K562 (cell line): Measurements from ENCODE around the gene NDUFAF8. TPM values are rescaled to one million over a fixed set of nuclear protein-coding genes. Genes with fewer than 3 reads are reported as not detected.
A peak's percentile ranks its signal among the peaks of the same experiment; 100 is the strongest.

Experiments
- ATAC-seq: fragments of 200-7000 bp; cut with Tn5 transposase; 3 replicates; pipeline ENCODE4 v1.9.1; 2020; ENCODE audit warnings: moderate library complexity
- BruUV-seq: library from RNA; stranded (reverse); fragments of 400-500 nt; replicated peaks from 2 replicates; lab custom pipeline; 2021; lab: Mats Ljungman, UMichigan
- CTCF ChIA-PET: fragments of 300-600 bp; formaldehyde crosslinking; extraction: SDS; loops from one replicate; lab custom pipeline; 2021; ENCODE audit warnings: low intra/inter-chr PET ratio; lab: Yijun Ruan, JAX
- POLR2A ChIA-PET: fragments of 300-600, 350-650 bp; sonication (Branson Sonifier 250); formaldehyde crosslinking; extraction: SDS; loops from one replicate; lab custom pipeline; 2021; ENCODE audit warnings: antibody characterized with exemption, inconsistent platforms; lab: Yijun Ruan, JAX
- DNase-seq, 4 experiments: peaks; one replicate each; pipeline versions ENCODE4 v3.0.0 to v3.0.0-alpha.2; 2011 to 2018; ENCODE audit warnings: low spot score in 3 of 4, mixed read lengths in 3 of 4; ENCODE audit errors: extremely low read depth in 1 of 4
- FAIRE-seq: peaks from 2 replicates; lab custom pipeline; 2011; peaks lifted over from hg19 to GRCh38; lab: Jason Lieb, UNC
- H2AFZ ChIP-seq: 2 replicates; pipeline ENCODE4 v1.6.0; 2011; ENCODE audit warnings: low read depth, low read length, control low read depth, inconsistent platforms
- H3K27ac ChIP-seq: fragments of 200-600 bp; 3 replicates; pipeline ENCODE4 v1.8.0; 2011; ENCODE audit warnings: low read depth, mild to moderate bottlenecking, control low read depth, inconsistent platforms, low read length, moderate library complexity, mixed read lengths; ENCODE audit errors: extremely low read depth
- H3K27me3 ChIP-seq, 2 experiments: fragments of 300-600 bp in 1 of 2; 2 replicates in 1 of 2; 3 replicates in 1 of 2; pipeline versions ENCODE4 v1.6.0 to v1.8.0; 2011; ENCODE audit warnings: inconsistent platforms in 2 of 2, low read length in 2 of 2, mild to moderate bottlenecking in 1 of 2, mixed read lengths in 1 of 2, moderate library complexity in 1 of 2; ENCODE audit not compliant: control insufficient read depth in 2 of 2, insufficient read depth in 2 of 2
- H3K36me3 ChIP-seq: fragments of 300-600 bp; 3 replicates; pipeline ENCODE4 v1.8.0; 2011; ENCODE audit warnings: mild to moderate bottlenecking, low read length, inconsistent platforms; ENCODE audit not compliant: control insufficient read depth, insufficient read depth
- H3K4me1 ChIP-seq, 2 experiments: fragments of 200-600 bp in 1 of 2; replicated peaks in 1 of 2; 2 replicates in 1 of 2; 3 replicates in 1 of 2; pipeline versions ENCODE4 v1.5.1 to v1.8.0; 2011; ENCODE audit warnings: inconsistent platforms in 2 of 2, low read length in 2 of 2, mild to moderate bottlenecking in 1 of 2, mixed read lengths in 1 of 2, moderate library complexity in 1 of 2; ENCODE audit not compliant: control insufficient read depth in 2 of 2, insufficient read depth in 2 of 2
- H3K4me2 ChIP-seq: 2 replicates; pipeline ENCODE4 v1.6.1; 2011; ENCODE audit warnings: low read length, control low read depth, inconsistent platforms, mixed read lengths; ENCODE audit not compliant: insufficient read depth
- H3K4me3 ChIP-seq: fragments of 200-600 bp; sonication (generic), shearing (Covaris generic); 2 replicates; pipeline ENCODE4 v1.5.1; 2016; ENCODE audit warnings: control low read depth, inconsistent platforms
- H3K79me2 ChIP-seq: fragments of 200-600 bp; 3 replicates; pipeline ENCODE4 v1.8.0; 2011; ENCODE audit warnings: low read length, inconsistent platforms; ENCODE audit not compliant: control insufficient read depth, insufficient read depth
- H3K9ac ChIP-seq, 2 experiments: 2 replicates each; pipeline versions ENCODE4 v1.6.0 to v1.6.1; 2011; ENCODE audit warnings: low read depth in 2 of 2, low read length in 2 of 2, control low read depth in 1 of 2, inconsistent platforms in 1 of 2, mild to moderate bottlenecking in 1 of 2, mixed read lengths in 1 of 2; ENCODE audit not compliant: insufficient read depth in 1 of 2
- H3K9me1 ChIP-seq: one replicate; pipeline ENCODE4 v1.6.0; 2011; ENCODE audit warnings: inconsistent platforms, mild to moderate bottlenecking, low read length, moderate library complexity; ENCODE audit not compliant: control insufficient read depth, insufficient read depth
- H3K9me3 ChIP-seq: replicated peaks from 2 replicates; pipeline ENCODE4 v1.5.1; 2011; ENCODE audit warnings: low read depth, low read length, inconsistent platforms; ENCODE audit not compliant: control insufficient read depth, insufficient read depth
- H4K20me1 ChIP-seq: replicated peaks from 2 replicates; pipeline ENCODE4 v1.6.1; 2011; ENCODE audit warnings: low read length, inconsistent platforms, mixed read lengths; ENCODE audit not compliant: control insufficient read depth, insufficient read depth
- ESRRA ChIP-seq: fragments of 450-650 bp; IDR thresholded peaks from 2 replicates; pipeline ENCODE4 v1.6.1; 2014; ENCODE audit warnings: low read depth, mild to moderate bottlenecking, moderate library complexity, borderline replicate concordance
- HMGXB4 ChIP-seq: sonication (generic); formaldehyde crosslinking; IDR thresholded peaks from 2 replicates; pipeline ENCODE4 v1.8.1; 2023; ENCODE audit warnings: mild to moderate bottlenecking, missing genetic modification reagents
- HNRNPUL1 ChIP-seq: fragments of 200-400 bp; formaldehyde crosslinking; IDR thresholded peaks from 2 replicates; pipeline ENCODE4 v1.6.1; 2017; ENCODE audit warnings: low read length
- POLR2G ChIP-seq: fragments of 200-400 bp; formaldehyde crosslinking; IDR thresholded peaks from 2 replicates; pipeline ENCODE4 v1.6.1; 2017; ENCODE audit warnings: low read depth, mild to moderate bottlenecking, antibody characterized with exemption, low read length, moderate library complexity
- POU5F1 ChIP-seq: fragments of 150-350 bp; IDR thresholded peaks from 2 replicates; pipeline ENCODE4 v1.6.1; 2014; ENCODE audit warnings: borderline replicate concordance, low read length, low read depth, mild to moderate bottlenecking; ENCODE audit not compliant: partially characterized antibody
- PPARD ChIP-seq: fragments of 250-450 bp; sonication (Bioruptor Pico); IDR thresholded peaks from 2 replicates; pipeline ENCODE4 v1.8.0; 2022; ENCODE audit warnings: inconsistent platforms, mild to moderate bottlenecking, moderate library complexity
- RAD21 ChIP-seq, 2 experiments: fragments of 250-450 bp in 1 of 2; fragments of 450-650 bp in 1 of 2; sonication (Bioruptor Pico) in 1 of 2; formaldehyde crosslinking in 1 of 2; IDR thresholded peaks in 1 of 2; conservative IDR thresholded peaks in 1 of 2; 2 replicates each; pipeline versions ENCODE4 v1.4.0 to v1.8.0; 2020 to 2022; ENCODE audit warnings: mild to moderate bottlenecking in 2 of 2, moderate library complexity in 1 of 2
- RBFOX2 ChIP-seq: fragments of 200-400 bp; formaldehyde crosslinking; IDR thresholded peaks from 2 replicates; pipeline ENCODE4 v1.6.1; 2017; ENCODE audit warnings: low read depth, mild to moderate bottlenecking, low read length, moderate library complexity
- RBM22 ChIP-seq: fragments of 200-400 bp; formaldehyde crosslinking; IDR thresholded peaks from 2 replicates; pipeline ENCODE4 v1.6.1; 2018; ENCODE audit warnings: low read length, low read depth; ENCODE audit not compliant: poor library complexity, severe bottlenecking
- RNF2 ChIP-seq: sonication (generic); IDR thresholded peaks from 2 replicates; pipeline ENCODE4 v1.6.1; 2016
- STAT5B ChIP-seq: fragments of 250-450 bp; sonication (Bioruptor Pico); IDR thresholded peaks from 2 replicates; pipeline ENCODE4 v1.8.0; 2021; ENCODE audit warnings: mild to moderate bottlenecking, inconsistent platforms
- TAF15 ChIP-seq: fragments of 200-400 bp; formaldehyde crosslinking; IDR thresholded peaks from 2 replicates; pipeline ENCODE4 v1.6.1; 2017; ENCODE audit warnings: mild to moderate bottlenecking, low read depth, low read length, moderate library complexity
- TEAD4 ChIP-seq, 2 experiments: sonication (generic) in 1 of 2; formaldehyde crosslinking in 1 of 2; IDR thresholded peaks; 2 replicates each; pipeline versions ENCODE4 v1.6.1 to v1.8.0; 2012 to 2022; ENCODE audit warnings: borderline replicate concordance in 1 of 2, inconsistent platforms in 1 of 2, low read length in 1 of 2, mild to moderate bottlenecking in 1 of 2, missing genetic modification reagents in 1 of 2
- USF2 ChIP-seq: sonication (generic); formaldehyde crosslinking; IDR thresholded peaks from 2 replicates; pipeline ENCODE4 v1.5.0; 2020; ENCODE audit warnings: missing genetic modification reagents
- ZC3H11A ChIP-seq: IDR thresholded peaks from 2 replicates; pipeline ENCODE4 v1.6.1; 2012; ENCODE audit warnings: low read depth, low read length, improper control_type of control experiment
- ZNF121 ChIP-seq: sonication (generic); formaldehyde crosslinking; conservative IDR thresholded peaks from 2 replicates; pipeline ENCODE4 v1.8.0; 2022; ENCODE audit warnings: missing genetic modification reagents
- ZNF830 ChIP-seq: fragments of 250-450 bp; sonication (Bioruptor Pico); IDR thresholded peaks from 2 replicates; pipeline ENCODE4 v1.5.0; 2021; ENCODE audit warnings: mild to moderate bottlenecking
- WGBS: fragments of 100-300 bp; shearing (Covaris generic); methylation state at CpG from one replicate; pipeline ENCODE4 v1.1.6; 2016; ENCODE audit warnings: low coverage, mixed read lengths; ENCODE audit not compliant: insufficient coverage; ENCODE audit errors: missing lambda C conversion rate; 5-methylcytosine and 5-hydroxymethylcytosine counted together
- in situ Hi-C: fragments of 300-500 bp; cut with MboI; formaldehyde crosslinking; loops from 4 replicates; pipeline ENCODE4 v1.15.0; 2018; ENCODE audit warnings: inconsistent platforms, mixed read lengths
- intact Hi-C: fragments of 100-400 bp; cut with micrococcal nuclease; formaldehyde crosslinking; loops from 2 replicates; pipeline ENCODE4 v1.14.2; 2022
- polyA plus RNA-seq, 8 experiments: library from polyadenylated mRNA; depleted of rRNA in 4 of 8; stranded (reverse) in 5 of 8; unstranded in 3 of 8; fragments of >200 nt; fragmentation: Nextera tagmentation in 2 of 8; fragmentation: Illumina TruSeq in 1 of 8; extraction: Ambion mirVana in 2 of 8; extraction: Trizol in 1 of 8; gene quantifications; 2 replicates each; pipeline versions ENCODE4 v1.2.1 to v1.2.3, GENCODE V29; 2011 to 2014; ENCODE audit warnings: inconsistent platforms in 1 of 8, missing spikeins in 1 of 8
- total RNA-seq, 7 experiments: library from RNA; depleted of rRNA in 6 of 7; stranded (reverse); fragments of >200 nt in 6 of 7; fragmentation: Illumina TruSeq in 2 of 7; extraction: Trizol in 2 of 7; gene quantifications; 2 replicates each; pipeline versions ENCODE4 v1.2.1 to v1.2.3, GENCODE V29; 2011 to 2021; ENCODE audit warnings: low replicate concordance in 1 of 7

The NDUFAF8 gene
- total and polyA plus RNA-seq, 9 of the 15 experiments (the other 6 are each of a cell fraction or from before 2014, with no cell fraction given): 13.5 to 144 (median 90.0) TPM

GRCh38 chr17:81244358-81245023 is 5.4 kb downstream of the NDUFAF8 start (continued):
- TF ChIP-seq ESRRA (no peak), TAF15 (peak; percentile 75; the same call in 1 of the 2 replicates), ZC3H11A (no peak), RBM22 (peak; percentile 92)

- FAIRE-seq: no peak
- no TSS peak for BruUV-seq
- intact Hi-C loops: no loop called here
- TF ChIP-seq POU5F1 (no peak), PPARD (no peak), USF2 (CRISPR knock-in tag) (no peak), ZNF121 (CRISPR knock-in tag) (no peak), TEAD4 (IDR thresholded peaks at IDR 0.05; ENCODE audit: low read length) (no peak), TEAD4 (CRISPR knock-in tag; IDR thresholded peaks at IDR 0.05; ENCODE audit: borderline replicate concordance) (no peak), RNF2 (no peak), RBFOX2 (no peak), HNRNPUL1 (0 out of 2 replicates have a peak, but pooled peaks have one; percentile 41), HMGXB4 (CRISPR knock-in tag) (no peak), STAT5B (no peak), RAD21 (CRISPR knock-in tag; conservative IDR thresholded peaks at IDR 0.05 in 1 of 2, IDR thresholded peaks at IDR 0.05 in 1 of 2) (no peak), ZNF830 (CRISPR knock-in tag) (no peak), POLR2G (peak; percentile 73; the same call in 1 of the 2 replicates)
Measured at GRCh38 chr17:81245024-81245664, 6.0 kb downstream of the NDUFAF8 start.

More at GRCh38 chr17:81245024-81245664, 6.0 kb downstream of the NDUFAF8 start:
- Histone ChIP-seq H2AFZ (no peak overlapping the region), H3K36me3 (peaks cover 24% of the 10 kb centered on the region; the same call in 1 of the 3 replicates), H3K9me1 (no peaks in the 10 kb centered on the region), H3K27ac (no peak overlapping the region), H3K27me3 (no peaks in the 10 kb centered on the region), H3K79me2 (peaks cover 14% of the 10 kb centered on the region), H3K4me1 (peaks cover 5 to 74% of the 10 kb centered on the region in 2 experiments; a peak in 4 of 5 replicates), H3K4me2 (no peak overlapping the region), H3K9me3 (no peaks in the 10 kb centered on the region), H3K4me3 (no peak overlapping the region), H4K20me1 (peaks cover 6% of the 10 kb centered on the region; the same call in 1 of the 2 replicates), H3K9ac (peak overlapping the region in 1 of 2 experiments; percentile 60; a peak in 2 of 4 replicates)
- DNase-seq: no peak
- ChIA-PET CTCF (no interaction called here), POLR2A (interaction anchor here (0.6 to 1.9 kb wide), 5 partner anchors 8 to 264 kb away, joined by 3 to 6 read pairs (median 4); no protein-coding TSS in a partner anchor)
- ATAC-seq: no peak; the same call in 2 of the 3 replicates
- in situ Hi-C loops: loop anchor here (5.0 to 25.0 kb wide), 2 partner anchors 108 to 237 kb away; no protein-coding TSS in a partner anchor
- 79% methylated on average over 20 of the region's 25 CpGs for WGBS
